HG03378 (cell line): ENCODE data around the gene PLEKHM2.
"Not testable (repeated sequence)": the region's sequence is repeated elsewhere in the genome, so short reads cannot be mapped to it uniquely, and the experiment has no call there.

ENCODE experiments used
- ATAC-seq: cut with Tn5 transposase; IDR thresholded peaks from one replicate; pipeline ENCODE4 v1.9.1; 2021; ENCODE audit warnings: mild to moderate bottlenecking, moderate library complexity; ENCODE audit not compliant: unreplicated experiment

PLEKHM2 gene, protein sequence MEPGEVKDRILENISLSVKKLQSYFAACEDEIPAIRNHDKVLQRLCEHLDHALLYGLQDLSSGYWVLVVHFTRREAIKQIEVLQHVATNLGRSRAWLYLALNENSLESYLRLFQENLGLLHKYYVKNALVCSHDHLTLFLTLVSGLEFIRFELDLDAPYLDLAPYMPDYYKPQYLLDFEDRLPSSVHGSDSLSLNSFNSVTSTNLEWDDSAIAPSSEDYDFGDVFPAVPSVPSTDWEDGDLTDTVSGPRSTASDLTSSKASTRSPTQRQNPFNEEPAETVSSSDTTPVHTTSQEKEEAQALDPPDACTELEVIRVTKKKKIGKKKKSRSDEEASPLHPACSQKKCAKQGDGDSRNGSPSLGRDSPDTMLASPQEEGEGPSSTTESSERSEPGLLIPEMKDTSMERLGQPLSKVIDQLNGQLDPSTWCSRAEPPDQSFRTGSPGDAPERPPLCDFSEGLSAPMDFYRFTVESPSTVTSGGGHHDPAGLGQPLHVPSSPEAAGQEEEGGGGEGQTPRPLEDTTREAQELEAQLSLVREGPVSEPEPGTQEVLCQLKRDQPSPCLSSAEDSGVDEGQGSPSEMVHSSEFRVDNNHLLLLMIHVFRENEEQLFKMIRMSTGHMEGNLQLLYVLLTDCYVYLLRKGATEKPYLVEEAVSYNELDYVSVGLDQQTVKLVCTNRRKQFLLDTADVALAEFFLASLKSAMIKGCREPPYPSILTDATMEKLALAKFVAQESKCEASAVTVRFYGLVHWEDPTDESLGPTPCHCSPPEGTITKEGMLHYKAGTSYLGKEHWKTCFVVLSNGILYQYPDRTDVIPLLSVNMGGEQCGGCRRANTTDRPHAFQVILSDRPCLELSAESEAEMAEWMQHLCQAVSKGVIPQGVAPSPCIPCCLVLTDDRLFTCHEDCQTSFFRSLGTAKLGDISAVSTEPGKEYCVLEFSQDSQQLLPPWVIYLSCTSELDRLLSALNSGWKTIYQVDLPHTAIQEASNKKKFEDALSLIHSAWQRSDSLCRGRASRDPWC

GRCh38 chr1:15684042-15684461 lies at the start of gene PLEKHM2:
TSS of gene PLEKHM2 (plus strand) at chr1:15684320. CDS start at chr1:15684559, 239 bp downstream.
- no peak for ATAC-seq

- no peak for ATAC-seq
These were observed 47.7 kb upstream of the PLEKHM2 start for GRCh38 chr1:15636436-15636835.

- ATAC-seq, result no peak
These were observed 46.3 kb upstream of the PLEKHM2 start for GRCh38 chr1:15637826-15638225.

- no peak for ATAC-seq
These were observed 44.9 kb upstream of the PLEKHM2 start for GRCh38 chr1:15639262-15639661.

DNA sequence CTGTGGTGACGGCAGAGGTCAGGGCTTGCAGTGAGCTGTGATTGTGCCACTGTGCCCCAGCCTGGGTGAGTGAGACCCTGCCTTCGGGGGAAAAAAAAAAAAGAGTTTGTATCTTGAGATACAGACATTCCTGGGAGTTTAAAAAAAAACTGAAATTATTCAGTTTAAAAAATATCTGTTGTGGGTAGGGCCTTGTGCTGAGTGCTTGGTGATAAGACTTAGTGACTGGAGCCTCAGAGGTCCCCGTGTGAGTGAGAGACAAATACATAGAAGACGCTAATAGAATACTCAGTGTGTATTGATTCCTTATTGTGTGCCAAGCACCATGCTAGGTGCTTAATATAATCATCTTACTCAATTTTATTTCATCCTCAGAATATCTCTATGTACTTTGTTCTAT lies 44.2 kb upstream of the PLEKHM2 start:
- no peak for ATAC-seq

GRCh38 chr1:15640667-15641066 lies 43.5 kb upstream of the PLEKHM2 start:
- ATAC-seq, result no peak

DNA sequence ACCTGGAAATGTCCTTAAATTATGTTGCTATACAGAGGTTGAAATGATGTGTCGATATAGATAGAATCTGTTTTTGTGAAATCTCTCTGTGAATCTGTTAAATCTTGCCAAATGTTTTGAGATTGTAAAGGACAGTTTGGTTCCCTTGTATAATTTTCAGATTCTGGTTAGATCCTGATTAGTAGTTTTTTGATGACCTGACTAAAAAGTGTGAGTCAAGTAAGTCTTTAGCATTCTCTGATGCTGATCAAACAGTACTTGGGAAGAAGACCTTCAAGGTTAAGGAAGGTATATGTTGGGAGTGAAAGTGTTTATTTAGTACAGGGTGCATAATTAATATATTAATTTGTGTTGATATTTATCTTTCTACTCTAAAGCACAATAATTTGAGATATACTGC lies 34.2 kb upstream of the PLEKHM2 start:
- no peak for ATAC-seq

DNA sequence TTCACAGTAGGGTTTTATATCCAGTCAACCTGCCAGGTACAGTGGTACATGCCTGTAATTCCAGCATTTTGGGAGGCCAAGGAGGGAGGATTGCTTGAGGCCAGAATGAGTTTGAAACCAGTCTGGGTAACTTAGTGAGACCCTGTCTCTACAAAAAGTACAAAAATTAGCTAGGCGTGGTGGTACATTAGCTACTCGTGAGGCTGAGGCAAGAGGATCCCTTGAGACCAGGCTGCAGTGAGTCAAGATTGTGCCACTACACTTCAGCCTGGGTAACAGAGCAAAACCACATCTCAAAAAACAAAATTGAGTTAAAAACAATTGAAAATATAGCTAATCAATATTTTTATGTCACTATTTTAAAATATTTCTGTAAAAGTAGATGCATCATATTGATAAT lies 33.7 kb upstream of the PLEKHM2 start:
- no peak for ATAC-seq

- ATAC-seq, result not testable (repeated sequence)
These were observed 32.0 kb upstream of the PLEKHM2 start for GRCh38 chr1:15652130-15652529.

- ATAC-seq, result no peak
These were observed 29.9 kb upstream of the PLEKHM2 start for GRCh38 chr1:15654091-15654690.

- ATAC-seq, result no peak
These were observed 27.7 kb upstream of the PLEKHM2 start for GRCh38 chr1:15656464-15656863.

- no peak for ATAC-seq
These were observed 27.1 kb upstream of the PLEKHM2 start for GRCh38 chr1:15657021-15657420.

GRCh38 chr1:15660151-15660550 lies 24.0 kb upstream of the PLEKHM2 start:
- no peak for ATAC-seq

DNA sequence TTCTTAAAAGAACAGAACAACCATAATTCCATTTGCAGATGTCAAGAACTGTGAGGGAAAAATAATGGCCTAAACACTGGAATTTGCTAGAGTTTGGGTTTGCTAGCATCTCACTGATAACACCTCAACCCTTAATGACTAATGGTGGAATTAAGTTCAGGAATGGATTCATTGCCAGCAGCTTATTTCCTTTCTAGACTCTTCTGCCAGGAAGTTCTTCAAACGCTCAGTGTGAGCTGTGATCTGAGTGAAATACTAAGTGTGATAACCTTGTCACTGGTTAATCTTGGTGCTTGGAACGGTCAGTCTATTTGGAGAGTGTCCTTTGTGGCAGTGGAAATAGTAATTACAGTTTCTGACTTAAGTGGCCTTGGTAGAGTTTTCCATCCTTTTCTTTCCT lies 21.6 kb upstream of the PLEKHM2 start:
- no peak for ATAC-seq

GRCh38 chr1:15663925-15664324 lies 20.2 kb upstream of the PLEKHM2 start:
- no peak for ATAC-seq

GRCh38 chr1:15667362-15667761 lies 16.8 kb upstream of the PLEKHM2 start:
- ATAC-seq, result no peak

DNA sequence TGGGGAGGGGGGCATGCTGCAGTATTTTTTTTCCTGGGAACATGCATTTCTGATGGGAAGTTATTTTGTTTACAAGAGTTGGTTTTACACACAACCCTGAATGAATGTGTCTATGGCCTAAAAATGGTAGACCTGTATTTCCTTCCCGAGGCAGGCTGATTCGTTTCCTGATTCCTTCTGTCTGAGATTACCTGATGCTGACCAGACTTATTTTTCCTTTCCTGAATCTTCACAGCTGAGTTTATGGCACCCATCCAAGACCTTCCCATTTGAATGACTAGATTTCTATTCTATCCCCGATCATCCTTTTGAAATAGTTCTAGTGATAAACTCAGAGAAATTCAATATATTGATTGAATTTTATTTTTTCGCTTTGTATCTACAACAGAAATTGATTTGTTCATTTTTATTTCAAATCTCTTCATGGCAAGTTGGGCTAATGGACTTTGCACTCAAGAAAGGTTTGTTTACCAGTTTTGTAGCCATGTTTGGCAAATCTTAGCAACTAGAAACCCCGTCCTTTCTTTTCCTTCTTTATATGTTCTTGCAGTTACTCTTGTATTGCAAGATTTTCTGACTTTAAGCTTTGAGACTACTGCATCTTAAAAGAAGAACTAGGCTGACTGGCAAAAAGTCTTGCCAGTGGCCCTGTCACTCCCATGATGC lies 15.9 kb upstream of the PLEKHM2 start:
- no peak for ATAC-seq

DNA sequence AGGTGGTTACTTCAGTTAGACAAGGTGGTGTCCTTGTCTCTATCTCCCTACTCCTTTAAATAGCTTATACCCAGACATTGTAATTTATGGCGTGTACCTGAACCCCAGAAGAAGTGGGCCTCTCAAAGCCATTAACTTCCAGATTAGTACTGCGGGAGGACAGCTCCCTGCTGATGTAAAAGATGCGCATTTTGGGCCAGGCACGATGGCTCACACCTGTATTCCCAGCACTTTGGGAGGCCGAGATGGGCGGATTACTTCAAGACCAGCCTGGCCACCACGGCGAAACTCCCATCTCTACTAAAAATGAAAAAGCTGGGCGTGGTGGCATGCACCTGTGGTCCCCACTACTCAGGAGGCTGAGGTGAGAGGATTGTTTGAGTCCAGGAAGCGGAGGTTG lies 15.0 kb upstream of the PLEKHM2 start:
- ATAC-seq, result no peak

- no peak for ATAC-seq
These were observed 14.3 kb upstream of the PLEKHM2 start for GRCh38 chr1:15669864-15670263.

DNA sequence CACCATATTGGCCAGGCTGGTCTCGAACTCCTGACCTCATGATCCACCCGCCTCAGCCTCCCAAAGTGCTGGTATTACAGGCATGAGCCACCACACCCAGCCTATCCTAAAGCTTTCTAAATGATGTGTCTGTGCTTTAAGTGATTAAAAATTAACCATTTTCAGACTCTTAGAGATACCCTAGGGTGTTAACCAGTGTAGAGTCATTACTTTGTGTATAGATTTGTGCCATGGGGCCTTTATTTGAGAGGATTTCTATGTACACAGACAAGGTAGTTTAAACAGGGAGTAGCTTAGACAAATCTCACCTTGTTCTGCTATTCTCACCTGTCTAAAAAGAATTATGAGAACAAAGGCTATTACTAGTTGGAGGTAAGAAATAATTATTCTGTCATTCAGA lies 12.7 kb upstream of the PLEKHM2 start:
- ATAC-seq, result no peak
